Iris pigment epithelial cell (primary cell): ENCODE data around the gene TMEM255A.

ENCODE experiments used
- DNase-seq: peaks from one replicate; pipeline ENCODE4 v3.0.0-alpha.2; 2011; ENCODE audit warnings: low read depth

The TMEM255A gene

DNA sequence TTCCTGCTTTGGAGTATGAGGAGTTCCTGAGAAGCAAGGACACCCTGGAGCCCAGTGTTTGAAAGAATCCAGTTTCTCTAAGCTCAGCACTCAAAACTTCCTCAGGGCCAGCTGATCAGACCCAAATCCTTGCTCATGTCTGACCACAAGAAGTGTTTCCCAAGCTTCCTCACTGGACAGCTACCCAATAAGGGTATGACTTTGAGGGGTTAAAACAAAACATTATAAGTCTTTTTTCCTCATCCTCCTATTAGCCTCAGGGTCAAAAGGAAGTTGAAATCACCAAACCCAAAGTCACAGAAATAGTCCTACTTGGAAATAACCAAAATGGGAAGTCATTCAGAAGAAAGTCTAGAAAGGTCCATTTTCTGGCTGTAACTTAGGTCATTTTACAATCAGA is 46.9 kb downstream of the TMEM255A start:
- no peak for DNase-seq

- no peak for DNase-seq
Measured at GRCh38 chrX:120262859-120263708, 48.2 kb downstream of the TMEM255A start.

- DNase-seq: no peak
Measured at GRCh38 chrX:120260369-120260768, 50.9 kb downstream of the TMEM255A start.

GRCh38 chrX:120253784-120254183 is 57.5 kb downstream of the TMEM255A start:
- DNase-seq: no peak

DNA sequence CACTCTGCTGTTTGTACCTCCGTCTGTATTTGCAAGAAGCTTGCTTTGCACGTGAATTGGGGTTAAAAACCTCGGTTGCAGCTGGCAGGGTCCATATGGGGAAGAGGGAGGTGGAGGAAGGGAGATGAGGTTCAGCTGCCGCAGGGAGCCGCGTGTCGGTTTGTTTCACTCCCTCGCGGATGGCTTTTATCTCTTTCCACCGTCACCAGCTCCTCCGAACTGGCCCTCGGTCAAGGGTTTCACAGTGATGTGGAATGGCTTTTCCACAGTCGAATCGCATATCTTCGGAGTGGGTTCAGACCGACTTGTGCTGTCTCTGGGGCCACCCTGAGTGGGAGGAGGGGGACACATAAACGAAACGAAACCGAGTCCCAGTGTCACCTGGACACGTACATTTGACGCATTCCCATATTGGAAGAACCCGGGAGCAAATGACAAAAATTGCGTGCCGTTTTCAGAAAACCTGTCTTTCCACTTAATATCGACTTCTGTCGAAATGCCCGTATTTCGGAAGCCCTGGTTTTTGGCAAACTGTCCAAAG is 59.7 kb downstream of the TMEM255A start:
- DNase-seq: peak; percentile 29

GRCh38 chrX:120250522-120251271 is 60.6 kb downstream of the TMEM255A start, which contains the start of gene ZBTB33:
Gene ZBTB33, plus strand, starts transcription at chrX:120250812. Its CDS starts 2,604 bp downstream, at chrX:120253416.
- peak; percentile 96 for DNase-seq

- peak; percentile 74 for DNase-seq
Measured at GRCh38 chrX:120244735-120245498, 66.3 kb downstream of the TMEM255A start.

- DNase-seq: no peak
Measured at GRCh38 chrX:120244395-120244734, 66.9 kb downstream of the TMEM255A start.

DNA sequence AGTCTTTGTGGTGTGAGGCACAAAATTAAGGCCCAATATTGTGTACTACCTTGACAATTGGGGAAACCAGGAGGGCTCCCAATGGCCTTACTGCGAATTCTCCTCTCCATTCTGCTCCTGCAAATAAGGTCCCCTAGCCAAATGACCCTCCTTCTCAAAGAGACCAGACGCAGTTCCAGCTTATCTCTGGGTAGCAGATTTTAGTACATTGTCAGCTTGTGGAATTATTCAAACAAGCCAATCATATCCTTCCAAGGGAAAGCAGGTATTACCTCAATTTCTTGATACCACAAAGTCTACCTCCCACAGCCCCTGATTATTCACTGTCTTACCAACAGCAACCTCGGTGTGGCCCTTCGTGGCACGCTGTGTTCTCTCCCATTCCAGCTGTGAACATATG is 68.4 kb downstream of the TMEM255A start:
- no peak for DNase-seq

DNA sequence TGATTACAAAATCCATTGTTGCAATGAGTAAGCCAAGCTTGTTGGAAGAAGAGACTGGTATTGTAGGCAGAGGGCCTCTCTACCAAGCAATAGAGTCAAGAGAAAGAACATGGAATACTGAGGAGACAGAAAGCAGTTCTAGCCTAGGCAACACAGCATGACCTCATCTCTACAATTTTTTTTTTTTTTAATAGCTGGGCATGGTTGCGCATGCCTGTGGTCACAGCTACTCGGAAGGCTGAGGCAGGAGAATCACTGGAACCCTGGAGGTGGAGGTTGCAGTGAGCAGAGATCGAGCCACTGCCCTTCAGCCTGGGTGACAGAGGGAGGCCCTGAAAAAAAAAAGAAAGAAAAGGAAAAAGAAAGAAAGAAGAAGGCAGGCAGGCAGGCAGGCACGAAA is 72.3 kb downstream of the TMEM255A start:
- DNase-seq: no peak

GRCh38 chrX:120236687-120237479 is 74.4 kb downstream of the TMEM255A start:
- no peak for DNase-seq

- DNase-seq: no peak
Measured at GRCh38 chrX:120235284-120235683, 76.0 kb downstream of the TMEM255A start.

DNA sequence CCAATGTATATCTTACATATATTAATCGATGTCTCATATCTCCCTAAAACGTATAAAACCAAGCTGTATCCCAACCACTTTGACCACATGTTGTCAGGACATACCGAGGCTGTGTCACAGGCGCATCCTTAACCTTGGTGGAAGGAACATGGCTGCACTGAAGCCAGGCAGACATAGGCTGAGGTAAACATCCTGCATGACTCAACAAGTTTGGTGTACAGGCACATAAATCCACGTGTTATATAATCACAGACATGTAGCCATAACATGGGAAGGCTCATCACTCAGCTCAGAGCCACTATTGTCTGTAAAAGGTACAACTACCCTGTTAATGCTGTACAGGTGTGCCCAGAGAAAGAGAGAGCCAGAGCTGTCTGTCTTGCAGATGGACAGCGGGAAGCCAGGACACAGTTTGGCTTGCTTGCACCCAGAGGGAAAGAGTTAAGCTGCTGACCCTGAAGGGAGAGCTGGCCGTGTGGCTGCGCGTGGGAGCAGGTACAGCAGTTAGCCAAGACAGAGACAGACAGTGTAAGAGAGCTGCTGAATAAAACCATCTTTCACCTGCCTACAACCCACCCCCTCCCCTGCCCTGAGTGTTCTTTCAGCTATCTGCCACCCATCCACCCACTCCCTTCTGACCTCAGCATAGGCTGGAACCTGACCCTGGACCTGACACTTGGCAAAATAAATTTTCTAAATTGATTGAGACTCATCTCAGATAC is 82.9 kb downstream of the TMEM255A start:
- DNase-seq: peak; percentile 4

GRCh38 chrX:120224388-120224787 is 86.9 kb downstream of the TMEM255A start:
- DNase-seq: no peak

GRCh38 chrX:120223374-120223773 is 87.9 kb downstream of the TMEM255A start:
- DNase-seq: no peak

DNA sequence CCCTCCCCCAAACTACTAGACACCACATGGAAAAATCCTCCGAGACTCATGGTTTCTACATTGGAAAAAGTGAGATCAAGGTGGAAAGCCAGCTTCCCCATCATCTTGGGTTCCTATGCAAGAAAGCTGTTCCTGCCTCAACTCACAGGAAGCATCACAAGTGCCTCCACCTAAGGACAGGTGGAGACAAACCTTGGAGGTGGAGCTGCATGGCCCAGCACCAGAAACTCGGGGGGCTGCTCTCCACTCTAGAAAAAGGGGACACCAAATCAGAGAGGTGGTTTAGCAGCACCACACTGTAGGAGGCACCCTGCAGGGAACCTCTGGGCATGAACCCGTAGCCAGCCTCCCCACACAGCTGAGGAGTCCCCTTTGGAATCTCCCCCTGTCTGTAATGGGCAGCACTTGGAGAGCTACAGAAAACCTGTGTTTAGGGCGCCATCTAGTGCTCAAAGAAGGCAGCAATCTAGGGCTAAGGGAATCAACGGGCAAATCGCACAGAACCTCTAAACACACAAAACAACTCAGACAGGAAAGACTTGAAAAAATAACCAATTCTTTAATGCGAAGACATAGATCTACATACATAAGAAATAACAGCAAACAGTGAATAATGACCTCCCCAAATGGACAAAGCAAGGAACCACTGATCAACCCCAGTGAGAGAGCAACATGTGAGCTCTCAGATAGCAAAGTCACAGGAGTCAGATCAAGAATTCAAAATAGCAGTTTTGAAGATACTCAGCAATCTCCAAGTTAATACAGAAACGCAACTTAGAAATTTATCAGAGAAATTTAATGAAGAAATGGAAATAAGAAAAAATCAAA is 97.6 kb downstream of the TMEM255A start:
- peak; percentile 63 for DNase-seq
